Suprapubic skin (tissue), 4 donors: Measurements from ENCODE around the gene GPR183. TPM values are rescaled to one million over a fixed set of nuclear protein-coding genes. Genes with fewer than 3 reads are reported as not detected.

ENCODE experiments used
- DNase-seq, 2 donors: peaks; one replicate each; pipeline ENCODE4 v3.0.0-alpha.2; 2019; ENCODE audit warnings: low spot score in 2 of 2
- H3K27ac ChIP-seq: fragments of 200-600 bp; sonication (generic); one replicate; pipeline ENCODE4 v1.5.1; 2019
- H3K27me3 ChIP-seq: fragments of 200-600 bp; sonication (generic); one replicate; pipeline ENCODE4 v1.5.1; 2019
- H3K36me3 ChIP-seq: fragments of 200-600 bp; sonication (generic); one replicate; pipeline ENCODE4 v1.5.1; 2019
- H3K4me1 ChIP-seq: fragments of 200-600 bp; sonication (generic); one replicate; pipeline ENCODE4 v1.5.1; 2019
- H3K4me3 ChIP-seq: fragments of 200-600 bp; sonication (generic); one replicate; pipeline ENCODE4 v1.5.1; 2019; ENCODE audit warnings: mild to moderate bottlenecking
- H3K9me3 ChIP-seq: fragments of 200-600 bp; sonication (generic); one replicate; pipeline ENCODE4 v1.5.1; 2019
- EP300 ChIP-seq: sonication (generic); formaldehyde crosslinking; IDR thresholded peaks from one replicate; pipeline ENCODE4 v1.6.1; 2017; ENCODE audit warnings: antibody characterized with exemption
- POLR2A ChIP-seq, 2 donors: fragments of 450-650 bp; IDR thresholded peaks; one replicate each; pipeline ENCODE4 v1.6.1; 2017; ENCODE audit warnings: antibody characterized with exemption in 2 of 2, mild to moderate bottlenecking in 2 of 2, moderate library complexity in 2 of 2
- POLR2AphosphoS5 ChIP-seq, 3 donors: sonication (generic); formaldehyde crosslinking; IDR thresholded peaks; one replicate each; pipeline ENCODE4 v1.6.1; 2017; ENCODE audit warnings: antibody characterized with exemption in 3 of 3
- WGBS: methylation state at CpG from one replicate; pipeline ENCODE4 v1.1.5; 2018; 5-methylcytosine and 5-hydroxymethylcytosine counted together
- total RNA-seq, 4 donors: library from RNA; depleted of rRNA; stranded (reverse); fragments of >200 nt; gene quantifications; one replicate each; pipeline ENCODE4 v1.1.0, GENCODE V29; 2016
- TF ChIP-seq, protein P1 (sequence below), 2 donors: fragments of 200-600 bp in 1 of 2; fragments of 450-650 bp in 1 of 2; sonication (generic) in 1 of 2; IDR thresholded peaks; one replicate each; pipeline ENCODE4 v1.5.1; 2016 to 2019; ENCODE audit warnings: antibody characterized with exemption in 2 of 2, mild to moderate bottlenecking in 1 of 2, moderate library complexity in 1 of 2

The GPR183 gene, protein sequence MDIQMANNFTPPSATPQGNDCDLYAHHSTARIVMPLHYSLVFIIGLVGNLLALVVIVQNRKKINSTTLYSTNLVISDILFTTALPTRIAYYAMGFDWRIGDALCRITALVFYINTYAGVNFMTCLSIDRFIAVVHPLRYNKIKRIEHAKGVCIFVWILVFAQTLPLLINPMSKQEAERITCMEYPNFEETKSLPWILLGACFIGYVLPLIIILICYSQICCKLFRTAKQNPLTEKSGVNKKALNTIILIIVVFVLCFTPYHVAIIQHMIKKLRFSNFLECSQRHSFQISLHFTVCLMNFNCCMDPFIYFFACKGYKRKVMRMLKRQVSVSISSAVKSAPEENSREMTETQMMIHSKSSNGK
- 1 to 10 TPM; 2.3 to 7.0 (median 4.4) TPM for total RNA-seq

DNA sequence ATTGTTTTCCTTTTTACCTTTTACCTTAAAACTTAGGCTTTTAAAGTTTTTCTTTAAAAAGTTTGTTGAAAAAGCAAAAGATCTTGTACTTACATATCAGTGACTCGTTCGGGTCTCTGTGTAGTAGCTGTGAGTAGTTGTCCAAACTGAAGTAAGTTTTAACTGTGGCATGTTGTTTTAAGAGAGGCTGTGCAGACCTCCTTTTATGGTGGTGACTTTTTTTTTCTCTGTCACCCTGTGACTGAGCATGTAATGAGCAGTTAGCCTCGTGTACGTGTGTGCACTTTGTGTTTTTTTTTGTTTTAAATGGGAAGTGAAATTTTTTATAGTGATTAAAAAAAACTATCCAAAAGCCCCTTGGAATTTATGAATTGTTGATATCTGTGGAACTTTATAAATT is at the start of gene GPR183:
TSS of gene GPR183 (minus strand) at position 153 of the 400 bp plus-strand sequence. CDS start 11,254 bp downstream, outside the sequence.
- H3K36me3 ChIP-seq, result peaks cover 10% of the 10 kb centered on the region
- 58% methylated on average over 4 of the region's 4 CpGs for WGBS
- peaks cover 18% of the 10 kb centered on the region for H3K4me1 ChIP-seq
- TF ChIP-seq POLR2AphosphoS5 (IDR thresholded peaks at IDR 0.05) (no peak), POLR2A (IDR thresholded peaks at IDR 0.05) (peak in 1 of 2 donors; percentile 69), EP300 (no peak)
- TF ChIP-seq, protein P1, sequence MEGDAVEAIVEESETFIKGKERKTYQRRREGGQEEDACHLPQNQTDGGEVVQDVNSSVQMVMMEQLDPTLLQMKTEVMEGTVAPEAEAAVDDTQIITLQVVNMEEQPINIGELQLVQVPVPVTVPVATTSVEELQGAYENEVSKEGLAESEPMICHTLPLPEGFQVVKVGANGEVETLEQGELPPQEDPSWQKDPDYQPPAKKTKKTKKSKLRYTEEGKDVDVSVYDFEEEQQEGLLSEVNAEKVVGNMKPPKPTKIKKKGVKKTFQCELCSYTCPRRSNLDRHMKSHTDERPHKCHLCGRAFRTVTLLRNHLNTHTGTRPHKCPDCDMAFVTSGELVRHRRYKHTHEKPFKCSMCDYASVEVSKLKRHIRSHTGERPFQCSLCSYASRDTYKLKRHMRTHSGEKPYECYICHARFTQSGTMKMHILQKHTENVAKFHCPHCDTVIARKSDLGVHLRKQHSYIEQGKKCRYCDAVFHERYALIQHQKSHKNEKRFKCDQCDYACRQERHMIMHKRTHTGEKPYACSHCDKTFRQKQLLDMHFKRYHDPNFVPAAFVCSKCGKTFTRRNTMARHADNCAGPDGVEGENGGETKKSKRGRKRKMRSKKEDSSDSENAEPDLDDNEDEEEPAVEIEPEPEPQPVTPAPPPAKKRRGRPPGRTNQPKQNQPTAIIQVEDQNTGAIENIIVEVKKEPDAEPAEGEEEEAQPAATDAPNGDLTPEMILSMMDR (IDR thresholded peaks at IDR 0.05), result no peak
- H3K4me3 ChIP-seq, result peak within 1 kb of the TSS; percentile 36
- no peaks in the 10 kb centered on the region for H3K27me3 ChIP-seq
- no peak for DNase-seq
- no peaks in the 10 kb centered on the region for H3K9me3 ChIP-seq
- H3K27ac ChIP-seq, result peak within 1 kb of the TSS; percentile 61

DNA sequence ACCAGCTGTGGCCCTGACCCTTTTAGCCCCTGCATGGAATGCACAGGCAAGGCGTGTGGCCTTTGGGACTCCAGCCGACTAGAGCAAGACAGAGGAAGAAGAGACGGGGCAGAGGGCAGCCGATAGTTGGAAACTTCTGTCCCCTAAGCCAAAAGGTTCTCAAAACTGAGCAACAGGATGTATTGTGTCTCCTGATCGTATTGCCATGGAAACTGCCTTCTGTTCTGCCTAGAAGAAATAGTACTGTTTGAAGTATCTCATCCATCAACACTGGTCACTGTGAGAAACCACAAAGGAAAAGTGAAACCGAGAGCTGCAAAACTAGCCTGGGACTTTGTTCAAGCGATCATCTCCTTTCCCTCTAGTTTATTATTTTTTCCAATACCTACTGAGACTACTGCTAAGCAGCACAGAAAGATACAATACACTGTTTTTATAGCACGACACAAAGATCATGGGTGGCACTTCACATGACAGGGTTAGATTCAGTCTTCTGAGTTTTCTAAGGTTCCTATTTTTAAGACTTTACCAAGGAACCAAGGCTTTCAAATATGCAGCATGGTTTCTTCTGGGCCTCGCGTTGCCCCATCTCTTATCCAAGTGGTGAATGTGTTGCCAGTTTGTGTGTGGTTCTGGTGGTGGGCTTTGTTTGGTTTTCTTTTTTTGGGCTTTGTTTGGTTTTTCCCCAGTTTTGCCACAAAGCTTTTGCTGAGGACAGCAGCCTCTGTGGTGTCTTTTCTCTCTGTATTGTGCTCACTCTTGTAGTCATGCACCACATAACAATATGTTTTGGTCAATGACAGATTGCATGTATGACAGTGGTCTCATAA is 49.3 kb upstream of the GPR183 start:
- no peak for DNase-seq
- peaks cover 51% of the 10 kb centered on the region for H3K36me3 ChIP-seq
- peaks cover 33% of the 10 kb centered on the region for H3K4me1 ChIP-seq
- H3K27ac ChIP-seq, result peak overlapping the region; percentile 53
- no peaks in the 10 kb centered on the region for H3K27me3 ChIP-seq
- H3K9me3 ChIP-seq, result no peaks in the 10 kb centered on the region
- WGBS, result 55% methylated on average over 10 of the region's 10 CpGs
- TF ChIP-seq EP300 (no peak), POLR2AphosphoS5 (IDR thresholded peaks at IDR 0.05) (no peak)
- H3K4me3 ChIP-seq, result peak overlapping the region; percentile 2

DNA sequence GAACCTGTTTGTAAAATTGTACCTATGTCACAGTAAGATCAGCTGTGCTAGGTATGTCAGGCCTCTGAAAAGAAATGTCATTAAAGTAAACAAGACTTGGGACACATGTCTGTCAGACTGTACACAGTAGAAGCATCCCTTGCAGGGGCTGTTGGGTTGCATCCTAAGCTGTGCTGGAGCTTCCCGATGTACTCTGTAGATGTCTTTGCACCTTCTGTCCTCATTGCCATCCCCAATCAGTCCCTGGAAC is 48.7 kb upstream of the GPR183 start:
- H3K36me3 ChIP-seq, result peaks cover 51% of the 10 kb centered on the region
- peak overlapping the region; percentile 53 for H3K27ac ChIP-seq
- H3K9me3 ChIP-seq, result no peaks in the 10 kb centered on the region
- TF ChIP-seq EP300 (no peak), POLR2A (IDR thresholded peaks at IDR 0.05) (no peak), POLR2AphosphoS5 (IDR thresholded peaks at IDR 0.05) (no peak)
- TF ChIP-seq, protein P1 (IDR thresholded peaks at IDR 0.05), result no peak
- DNase-seq, result no peak
- WGBS, result no CpG with 5 or more reads among the region's 1 CpG
- H3K4me3 ChIP-seq, result peak overlapping the region; percentile 2
- H3K27me3 ChIP-seq, result no peaks in the 10 kb centered on the region
- H3K4me1 ChIP-seq, result peaks cover 33% of the 10 kb centered on the region

DNA sequence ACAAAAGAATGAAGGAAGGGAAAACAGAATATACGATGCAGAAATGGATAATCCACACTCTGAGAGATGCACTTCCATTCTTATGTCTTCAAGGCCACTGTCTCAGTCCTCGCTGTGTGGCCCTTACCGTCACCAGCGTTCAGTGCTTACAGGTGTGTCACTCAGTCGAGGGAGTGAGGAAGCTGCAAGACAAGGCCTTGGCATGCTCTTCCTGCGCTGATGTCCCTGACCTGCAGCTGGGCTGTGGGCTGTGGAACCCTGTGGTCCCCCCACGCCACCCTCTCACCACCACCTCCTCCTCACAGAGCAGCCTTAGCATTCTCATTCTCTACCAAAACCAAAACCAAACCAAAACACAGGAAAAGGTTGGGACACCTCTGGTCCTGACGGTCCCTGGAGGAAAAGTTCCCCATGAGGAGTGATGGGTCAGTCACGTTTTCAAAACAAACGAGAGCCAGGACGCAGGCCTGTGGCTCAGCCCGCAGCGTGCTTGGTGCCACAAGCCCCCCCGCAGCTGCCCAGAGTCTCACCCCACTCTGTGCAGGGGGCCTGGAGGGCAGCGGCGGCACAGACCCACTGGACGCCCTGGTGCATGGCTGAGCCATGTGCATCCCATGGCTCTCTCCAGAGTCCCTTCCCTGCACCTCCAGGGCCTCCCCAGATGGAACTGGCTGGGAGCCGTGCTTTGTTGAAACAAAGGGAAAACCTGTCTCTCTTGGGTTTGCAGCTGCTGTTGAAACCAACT is 48.2 kb upstream of the GPR183 start:
- Histone ChIP-seq H3K4me1 (peaks cover 33% of the 10 kb centered on the region), H3K9me3 (no peaks in the 10 kb centered on the region), H3K4me3 (no peak overlapping the region), H3K27me3 (no peaks in the 10 kb centered on the region), H3K27ac (peak overlapping the region; percentile 53), H3K36me3 (peaks cover 47% of the 10 kb centered on the region)
- no peak for TF ChIP-seq POLR2AphosphoS5 (IDR thresholded peaks at IDR 0.05)
- TF ChIP-seq EP300, result no peak
- TF ChIP-seq, protein P1 (IDR thresholded peaks at IDR 0.05), result no peak
- TF ChIP-seq POLR2A (IDR thresholded peaks at IDR 0.05), result no peak
- DNase-seq, result no peak
- WGBS, result 83% methylated on average over 12 of the region's 18 CpGs

DNA sequence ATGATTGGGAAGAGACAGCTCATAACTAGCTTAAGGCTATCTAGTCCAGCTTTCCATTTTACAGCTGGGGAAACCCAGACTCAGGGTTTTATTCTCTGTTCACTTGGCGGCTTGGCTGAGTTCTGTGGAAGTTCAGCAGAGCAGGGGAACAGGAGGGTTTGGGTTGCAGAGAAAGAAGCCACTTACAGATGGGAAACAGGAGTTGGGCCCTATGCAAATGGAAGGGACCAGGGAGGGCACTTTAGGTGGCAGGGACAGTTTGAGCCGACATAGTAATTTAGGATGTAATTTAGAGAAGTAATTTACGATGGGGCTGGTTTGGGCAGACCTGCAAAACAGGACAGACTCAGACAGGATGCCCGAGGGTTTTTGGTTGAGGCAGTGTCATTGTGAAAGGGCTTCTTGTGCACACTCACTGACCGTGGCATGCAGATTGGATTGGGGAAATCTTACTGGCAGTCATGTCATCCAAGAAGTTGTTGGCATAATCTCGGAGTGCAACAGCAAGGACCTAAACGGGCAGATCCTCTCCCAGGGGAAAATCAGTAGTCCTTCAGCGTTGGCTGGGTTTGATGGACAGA is 47.3 kb upstream of the GPR183 start:
- TF ChIP-seq POLR2A (IDR thresholded peaks at IDR 0.05) (no peak), EP300 (no peak), POLR2AphosphoS5 (IDR thresholded peaks at IDR 0.05) (peak in 2 of 3 donors; percentile 3 to 13)
- TF ChIP-seq, protein P1 (IDR thresholded peaks at IDR 0.05), result no peak
- H3K27ac ChIP-seq, result peak overlapping the region; percentile 53
- DNase-seq, result no peak
- H3K4me1 ChIP-seq, result peaks cover 33% of the 10 kb centered on the region
- no peaks in the 10 kb centered on the region for H3K27me3 ChIP-seq
- H3K4me3 ChIP-seq, result no peak overlapping the region
- WGBS, result 35% methylated on average over 8 of the region's 8 CpGs
- H3K9me3 ChIP-seq, result no peaks in the 10 kb centered on the region
- H3K36me3 ChIP-seq, result peaks cover 39% of the 10 kb centered on the region
